OCI-LY7 (cell line): ENCODE measurements around the gene SBF2.

Source experiments
- CTCF ChIP-seq: fragments of 200-600 bp; sonication (generic); conservative IDR thresholded peaks from 2 replicates; pipeline ENCODE4 v1.5.1; 2014; ENCODE audit warnings: mild to moderate bottlenecking, antibody characterized with exemption, low read length, moderate library complexity, mixed read lengths
- EZH2phosphoT487 ChIP-seq: fragments of 200-600 bp; sonication (generic); IDR thresholded peaks from 2 replicates; pipeline ENCODE4 v1.6.1; 2018; ENCODE audit warnings: low read depth, borderline replicate concordance, mild to moderate bottlenecking, mixed run types, antibody characterized with exemption, low read length, moderate library complexity, mixed read lengths

- TF ChIP-seq CTCF (no peak), EZH2phosphoT487 (no peak)
These were observed 313.1 kb downstream of the SBF2 start for GRCh38 chr11:9980931-9981330.
